Fibroblast of lung (primary cell): ENCODE measurements around the gene NRXN2.

ENCODE experiments used
- EZH2 ChIP-seq: IDR thresholded peaks from 2 replicates; pipeline ENCODE4 v1.5.1; 2012; ENCODE audit warnings: low read length, control low read depth, mild to moderate bottlenecking; ENCODE audit errors: missing control alignments
- TF ChIP-seq, protein P1 (sequence below), 2 donors: IDR thresholded peaks in 1 of 2; conservative IDR thresholded peaks in 1 of 2; 1 replicate in 1 of 2; 2 replicates in 1 of 2; pipeline ENCODE4 v1.5.1; 2011 to 2012; ENCODE audit warnings: low read length in 2 of 2, control low read depth in 1 of 2, inconsistent platforms in 1 of 2, low read depth in 1 of 2, mild to moderate bottlenecking in 1 of 2

DNA sequence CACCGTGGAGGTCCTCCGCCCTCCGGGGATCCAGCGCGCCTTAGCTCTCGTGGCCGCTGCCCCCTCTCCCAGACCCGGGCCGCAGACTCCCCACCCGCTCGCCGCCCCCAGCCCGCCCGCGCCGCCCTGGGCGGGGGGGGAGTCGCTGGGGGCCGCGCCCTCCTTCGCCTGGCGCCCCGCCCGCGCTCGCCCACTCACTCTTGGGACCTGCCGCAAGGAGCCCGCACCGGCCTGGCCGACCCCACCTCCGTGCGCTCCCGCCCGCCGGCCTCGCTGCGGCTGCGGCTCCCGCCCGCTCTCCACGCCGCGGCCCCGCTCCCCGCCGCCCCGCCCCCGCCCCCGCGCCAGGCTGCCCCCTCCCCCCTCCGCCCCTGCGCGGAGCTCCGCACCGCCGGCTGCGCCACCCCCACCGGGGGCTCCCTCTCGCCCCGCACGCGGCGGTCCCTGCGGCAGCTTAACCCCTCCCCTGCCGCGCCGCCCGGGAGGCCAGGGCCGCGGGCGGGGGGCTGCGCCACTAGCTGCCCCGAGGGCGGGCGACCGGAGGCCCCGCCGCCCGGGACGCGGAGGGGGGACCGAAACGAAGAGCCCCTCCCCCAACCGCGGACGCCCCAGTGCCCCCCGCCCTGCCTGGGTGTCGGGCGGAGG, 21.7 kb upstream of the NRXN2 start:
- TF ChIP-seq, protein P1, sequence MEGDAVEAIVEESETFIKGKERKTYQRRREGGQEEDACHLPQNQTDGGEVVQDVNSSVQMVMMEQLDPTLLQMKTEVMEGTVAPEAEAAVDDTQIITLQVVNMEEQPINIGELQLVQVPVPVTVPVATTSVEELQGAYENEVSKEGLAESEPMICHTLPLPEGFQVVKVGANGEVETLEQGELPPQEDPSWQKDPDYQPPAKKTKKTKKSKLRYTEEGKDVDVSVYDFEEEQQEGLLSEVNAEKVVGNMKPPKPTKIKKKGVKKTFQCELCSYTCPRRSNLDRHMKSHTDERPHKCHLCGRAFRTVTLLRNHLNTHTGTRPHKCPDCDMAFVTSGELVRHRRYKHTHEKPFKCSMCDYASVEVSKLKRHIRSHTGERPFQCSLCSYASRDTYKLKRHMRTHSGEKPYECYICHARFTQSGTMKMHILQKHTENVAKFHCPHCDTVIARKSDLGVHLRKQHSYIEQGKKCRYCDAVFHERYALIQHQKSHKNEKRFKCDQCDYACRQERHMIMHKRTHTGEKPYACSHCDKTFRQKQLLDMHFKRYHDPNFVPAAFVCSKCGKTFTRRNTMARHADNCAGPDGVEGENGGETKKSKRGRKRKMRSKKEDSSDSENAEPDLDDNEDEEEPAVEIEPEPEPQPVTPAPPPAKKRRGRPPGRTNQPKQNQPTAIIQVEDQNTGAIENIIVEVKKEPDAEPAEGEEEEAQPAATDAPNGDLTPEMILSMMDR (conservative IDR thresholded peaks at IDR 0.05 in 1 of 2, IDR thresholded peaks at IDR 0.05 in 1 of 2; ENCODE audit: low read depth in 1 of 2, low read length in 2 of 2), result no peak
- TF ChIP-seq EZH2, result no peak
